HG03280 (cell line): ENCODE data around the gene ST3GAL5.
"Not testable (repeated sequence)": the region's sequence is repeated elsewhere in the genome, so short reads cannot be mapped to it uniquely, and the experiment has no call there.

Experiments used
- ATAC-seq: cut with Tn5 transposase; IDR thresholded peaks from one replicate; pipeline ENCODE4 v1.9.1; 2021; ENCODE audit warnings: mild to moderate bottlenecking, moderate library complexity; ENCODE audit not compliant: unreplicated experiment

ST3GAL5 gene

GRCh38 chr2:85888684-85889626 lies at the start of gene ST3GAL5:
Gene ST3GAL5, minus strand, starts transcription at chr2:85888990. Its CDS starts 85 bp downstream, at chr2:85888905.
- peak; percentile 84 for ATAC-seq

- ATAC-seq = no peak
These were observed 49.7 kb upstream of the ST3GAL5 start for GRCh38 chr2:85938456-85938855.

- no peak for ATAC-seq
These were observed 48.3 kb upstream of the ST3GAL5 start for GRCh38 chr2:85937069-85937439.

GRCh38 chr2:85936421-85937068 lies 47.8 kb upstream of the ST3GAL5 start:
- no peak for ATAC-seq

GRCh38 chr2:85935746-85936208 lies 47.0 kb upstream of the ST3GAL5 start:
- no peak for ATAC-seq

GRCh38 chr2:85935170-85935745 lies 46.5 kb upstream of the ST3GAL5 start:
- ATAC-seq = no peak

- no peak for ATAC-seq
These were observed 45.2 kb upstream of the ST3GAL5 start for GRCh38 chr2:85933753-85934594.

- not testable (repeated sequence) for ATAC-seq
These were observed 42.4 kb upstream of the ST3GAL5 start for GRCh38 chr2:85931151-85931550.

- ATAC-seq = no peak
These were observed 41.6 kb upstream of the ST3GAL5 start for GRCh38 chr2:85930129-85931124.

- ATAC-seq = no peak
These were observed 40.6 kb upstream of the ST3GAL5 start for GRCh38 chr2:85929096-85930050.

GRCh38 chr2:85926931-85927661 lies 38.3 kb upstream of the ST3GAL5 start:
- no peak for ATAC-seq

- ATAC-seq = no peak
These were observed 37.7 kb upstream of the ST3GAL5 start for GRCh38 chr2:85926526-85926925.

- ATAC-seq = no peak
These were observed 36.5 kb upstream of the ST3GAL5 start for GRCh38 chr2:85925216-85925671.

GRCh38 chr2:85924522-85924921 lies 35.7 kb upstream of the ST3GAL5 start:
- no peak for ATAC-seq

- ATAC-seq = no peak
These were observed 33.4 kb upstream of the ST3GAL5 start for GRCh38 chr2:85922199-85922598.

GRCh38 chr2:85921659-85922058 lies 32.9 kb upstream of the ST3GAL5 start:
- no peak for ATAC-seq

GRCh38 chr2:85920810-85921545 lies 32.2 kb upstream of the ST3GAL5 start:
- no peak for ATAC-seq
